Caco-2 (cell line): ENCODE data around the gene MRPL51. TPM values are rescaled to one million over a fixed set of nuclear protein-coding genes. Genes with fewer than 3 reads are reported as not detected.

Source experiments
- BruUV-seq: library from RNA; stranded (reverse); fragments of 400-500 nt; replicated peaks from 2 replicates; lab custom pipeline; 2021; lab: Mats Ljungman, UMichigan
- CTCF ChIA-PET: fragments of 300-600 bp; sonication (Branson Sonifier 250); formaldehyde crosslinking; loops from one replicate; lab custom pipeline; 2022; ENCODE audit warnings: antibody characterized with exemption; lab: Charles Lee
- POLR2A ChIA-PET: fragments of 300-600 bp; sonication (Branson Sonifier 250); formaldehyde crosslinking; loops from one replicate; lab custom pipeline; 2022; ENCODE audit warnings: antibody characterized with exemption; lab: Charles Lee
- DNase-seq, 2 experiments: peaks; one replicate each; pipeline versions ENCODE4 v3.0.0 to v3.0.0-alpha.2; 2020 to 2022
- H3K27me3 ChIP-seq: replicated peaks from 2 replicates; pipeline ENCODE4 v1.6.0; 2011; ENCODE audit warnings: low read length; ENCODE audit not compliant: control insufficient read depth, insufficient read depth
- H3K36me3 ChIP-seq: 2 replicates; pipeline ENCODE4 v1.5.1; 2011; ENCODE audit warnings: low read length; ENCODE audit not compliant: control insufficient read depth, insufficient read depth
- H3K4me1 ChIP-seq: fragments of 250-450 bp; sonication (Bioruptor Pico); 2 replicates; pipeline ENCODE4 v1.5.1; 2020; ENCODE audit warnings: mild to moderate bottlenecking
- H3K4me3 ChIP-seq: 2 replicates; pipeline ENCODE4 v1.5.1; 2011; ENCODE audit warnings: low read depth, mild to moderate bottlenecking, control low read depth, low read length
- H3K9me3 ChIP-seq: fragments of 250-450 bp; sonication (Bioruptor Pico); 2 replicates; pipeline ENCODE4 v1.5.1; 2020; ENCODE audit warnings: mild to moderate bottlenecking, moderate library complexity
- H3K27ac Mint-ChIP-seq: one replicate; pipeline ENCODE4 v1.8.0; 2022; ENCODE audit warnings: mixed read lengths; ENCODE audit not compliant: unreplicated experiment
- H3K27me3 Mint-ChIP-seq: one replicate; pipeline ENCODE4 v1.8.0; 2022; ENCODE audit warnings: mixed read lengths; ENCODE audit not compliant: insufficient read depth, unreplicated experiment
- H3K36me3 Mint-ChIP-seq: one replicate; pipeline ENCODE4 v1.8.0; 2022; ENCODE audit warnings: mild to moderate bottlenecking, mixed read lengths; ENCODE audit not compliant: insufficient read depth, unreplicated experiment
- H3K4me1 Mint-ChIP-seq: one replicate; pipeline ENCODE4 v1.8.0; 2022; ENCODE audit warnings: low read depth, mixed read lengths; ENCODE audit not compliant: unreplicated experiment
- H3K4me3 Mint-ChIP-seq: one replicate; pipeline ENCODE4 v1.8.0; 2022; ENCODE audit warnings: mild to moderate bottlenecking, moderate library complexity, mixed read lengths; ENCODE audit not compliant: unreplicated experiment
- H3K9me3 Mint-ChIP-seq: one replicate; pipeline ENCODE4 v1.8.0; 2022; ENCODE audit warnings: mixed read lengths; ENCODE audit not compliant: unreplicated experiment
- CTCF ChIP-seq, 2 experiments: fragments of 200-600 bp in 1 of 2; IDR thresholded peaks; 1 replicate in 1 of 2; 2 replicates in 1 of 2; pipeline versions ENCODE4 v1.5.1 to v1.8.0; 2011 to 2022; ENCODE audit warnings: antibody characterized with exemption in 1 of 2, control low read depth in 1 of 2, inconsistent platforms in 1 of 2, low read depth in 1 of 2, low read length in 1 of 2, mild to moderate bottlenecking in 1 of 2, moderate library complexity in 1 of 2; ENCODE audit not compliant: insufficient read depth in 1 of 2, severe bottlenecking in 1 of 2, unreplicated experiment in 1 of 2
- intact Hi-C: fragments of 100-400 bp; cut with micrococcal nuclease; formaldehyde crosslinking; loops from one replicate; pipeline ENCODE4 v1.10.0; 2022; ENCODE audit not compliant: unreplicated experiment
- total RNA-seq: library from RNA; stranded (reverse); gene quantifications from 2 replicates; pipeline ENCODE4 v1.2.3, GENCODE V29; 2022

MRPL51 gene
- total RNA-seq, 1 experiment from 2014 or later: 456 TPM

- TF ChIP-seq CTCF (IDR thresholded peaks at IDR 0.05; ENCODE audit: insufficient read depth in 1 of 2, low read depth in 1 of 2, low read length in 1 of 2, severe bottlenecking in 1 of 2, unreplicated experiment in 1 of 2): no peak
- Mint-ChIP-seq H3K4me1 (peaks cover 48% of the 10 kb centered on the region), H3K27me3 (no peaks in the 10 kb centered on the region), H3K36me3 (peaks cover 98% of the 10 kb centered on the region), H3K9me3 (no peaks in the 10 kb centered on the region), H3K4me3 (peak overlapping the region; percentile 45), H3K27ac (peak overlapping the region; percentile 89)
- POLR2A ChIA-PET: interaction anchor here (0.5 to 1.7 kb wide), 2 partner anchors 12 to 57 kb away, joined by 6 to 8 read pairs; no protein-coding TSS in a partner anchor
- CTCF ChIA-PET: no interaction called here
- H3K36me3 ChIP-seq: peaks cover 25% of the 10 kb centered on the region
- H3K9me3 ChIP-seq: no peaks in the 10 kb centered on the region
- H3K4me3 ChIP-seq: no peak overlapping the region
- no peak for DNase-seq
- no TSS peak for BruUV-seq
- intact Hi-C loops: no loop called here
- peaks cover 45% of the 10 kb centered on the region for H3K4me1 ChIP-seq
- H3K27me3 ChIP-seq: no peaks in the 10 kb centered on the region
These were observed 34.6 kb upstream of the MRPL51 start for GRCh38 chr12:6527711-6528110.

GRCh38 chr12:6526766-6527525 is 33.9 kb upstream of the MRPL51 start:
- Histone ChIP-seq H3K9me3 (no peaks in the 10 kb centered on the region), H3K36me3 (peaks cover 25% of the 10 kb centered on the region), H3K27me3 (no peaks in the 10 kb centered on the region), H3K4me1 (peaks cover 37% of the 10 kb centered on the region), H3K4me3 (no peak overlapping the region)
- no peak for DNase-seq
- peaks cover 98% of the 10 kb centered on the region for H3K36me3 Mint-ChIP-seq
- intact Hi-C loops: no loop called here
- BruUV-seq: no TSS peak
- peak overlapping the region; percentile 89 for H3K27ac Mint-ChIP-seq
- TF ChIP-seq CTCF (IDR thresholded peaks at IDR 0.05; ENCODE audit: insufficient read depth in 1 of 2, low read depth in 1 of 2, low read length in 1 of 2, severe bottlenecking in 1 of 2, unreplicated experiment in 1 of 2): no peak
- no peaks in the 10 kb centered on the region for H3K27me3 Mint-ChIP-seq
- ChIA-PET CTCF (interaction anchor here (1.1 to 1.8 kb wide), 2 partner anchors 11 to 37 kb away, joined by 5 to 6 read pairs; no protein-coding TSS in a partner anchor), POLR2A (interaction anchor here (0.5 to 1.6 kb wide), 2 partner anchors 7 to 56 kb away, joined by 8 to 20 read pairs; partner anchors contain the start of gene GAPDH)
- H3K4me3 Mint-ChIP-seq: no peak overlapping the region
- H3K4me1 Mint-ChIP-seq: peaks cover 41% of the 10 kb centered on the region
- H3K9me3 Mint-ChIP-seq: no peaks in the 10 kb centered on the region

GRCh38 chr12:6526201-6526600 is 33.1 kb upstream of the MRPL51 start:
- POLR2A ChIA-PET: interaction anchor here (1.6 kb wide), 1 partner anchor 8 kb away, joined by 20 read pairs; the partner anchor contains the start of gene GAPDH
- TSS peak; percentile 19 for BruUV-seq
- peak overlapping the region; percentile 89 for H3K27ac Mint-ChIP-seq
- no peak for DNase-seq
- peaks cover 36% of the 10 kb centered on the region for H3K4me1 Mint-ChIP-seq
- H3K36me3 Mint-ChIP-seq: peaks cover 100% of the 10 kb centered on the region
- no peaks in the 10 kb centered on the region for H3K9me3 Mint-ChIP-seq
- no peak overlapping the region for H3K4me3 Mint-ChIP-seq
- no peaks in the 10 kb centered on the region for H3K27me3 Mint-ChIP-seq
- H3K4me3 ChIP-seq: no peak overlapping the region
- H3K36me3 ChIP-seq: peaks cover 25% of the 10 kb centered on the region
- CTCF ChIA-PET: interaction anchor here (1.1 to 1.8 kb wide), 2 partner anchors 11 to 38 kb away, joined by 5 to 6 read pairs; no protein-coding TSS in a partner anchor
- TF ChIP-seq CTCF (IDR thresholded peaks at IDR 0.05; ENCODE audit: insufficient read depth in 1 of 2, low read depth in 1 of 2, low read length in 1 of 2, severe bottlenecking in 1 of 2, unreplicated experiment in 1 of 2): no peak
- H3K9me3 ChIP-seq: no peaks in the 10 kb centered on the region
- H3K4me1 ChIP-seq: peaks cover 32% of the 10 kb centered on the region
- intact Hi-C loops: no loop called here
- no peaks in the 10 kb centered on the region for H3K27me3 ChIP-seq
